KMS-11 (cell line): ENCODE results near the gene PLEKHG3.

Experiments
- H2AFZ ChIP-seq: fragments of 200-600 bp; sonication (generic); 2 replicates; pipeline ENCODE4 v1.6.1; 2016; ENCODE audit warnings: antibody characterized with exemption, mixed run types, low read depth
- H3K27ac ChIP-seq: fragments of 200-600 bp; sonication (generic); 2 replicates; pipeline ENCODE4 v1.6.1; 2016; ENCODE audit warnings: mild to moderate bottlenecking, mixed run types
- H3K27me3 ChIP-seq: fragments of 200-600 bp; sonication (generic); 2 replicates; pipeline ENCODE4 v1.6.1; 2017; ENCODE audit warnings: mild to moderate bottlenecking, low read depth, mixed run types, moderate library complexity; ENCODE audit not compliant: insufficient read depth
- H3K36me3 ChIP-seq: fragments of 200-600 bp; sonication (generic); 2 replicates; pipeline ENCODE4 v1.6.1; 2017; ENCODE audit warnings: mild to moderate bottlenecking, mixed run types; ENCODE audit not compliant: insufficient read depth
- H3K4me1 ChIP-seq: fragments of 200-600 bp; sonication (generic); 2 replicates; pipeline ENCODE4 v1.6.1; 2016; ENCODE audit warnings: mild to moderate bottlenecking, low read depth, mixed run types; ENCODE audit not compliant: poor library complexity, severe bottlenecking
- H3K4me2 ChIP-seq: fragments of 200-600 bp; sonication (generic); 2 replicates; pipeline ENCODE4 v1.7.0; 2016; ENCODE audit warnings: mild to moderate bottlenecking, mixed run types
- H3K4me3 ChIP-seq: fragments of 200-600 bp; sonication (generic); IDR thresholded peaks from 2 replicates; pipeline ENCODE4 v1.6.1; 2017; ENCODE audit warnings: low read depth, low read length, mixed read lengths; ENCODE audit not compliant: insufficient read depth
- H3K79me2 ChIP-seq: fragments of 200-600 bp; sonication (generic); 2 replicates; pipeline ENCODE4 v1.6.1; 2016; ENCODE audit warnings: low read depth, mixed run types; ENCODE audit not compliant: insufficient read depth
- H3K9ac ChIP-seq: fragments of 200-600 bp; sonication (generic); 2 replicates; pipeline ENCODE4 v1.6.1; 2016; ENCODE audit warnings: mild to moderate bottlenecking, mixed run types
- H4K20me1 ChIP-seq: fragments of 200-600 bp; sonication (generic); 2 replicates; pipeline ENCODE4 v1.6.1; 2016; ENCODE audit warnings: mild to moderate bottlenecking, mixed run types; ENCODE audit not compliant: insufficient read depth
- TF ChIP-seq, protein P1 (sequence below): fragments of 200-600 bp; sonication (generic); conservative IDR thresholded peaks from 2 replicates; pipeline ENCODE4 v1.6.1; 2017; ENCODE audit warnings: low read depth, mild to moderate bottlenecking, antibody characterized with exemption, low read length, moderate library complexity, mixed read lengths

The PLEKHG3 gene

GRCh38 chr14:64757601-64758000, 53.4 kb downstream of the PLEKHG3 start:
- Histone ChIP-seq H3K27me3 (no peaks in the 10 kb centered on the region), H3K4me2 (no peak overlapping the region), H3K79me2 (no peaks in the 10 kb centered on the region), H2AFZ (no peak overlapping the region), H3K9ac (no peak overlapping the region), H4K20me1 (no peaks in the 10 kb centered on the region), H3K36me3 (no peaks in the 10 kb centered on the region), H3K4me3 (no peak overlapping the region), H3K4me1 (peaks cover 4% of the 10 kb centered on the region), H3K27ac (no peak overlapping the region)
- TF ChIP-seq, protein P1, sequence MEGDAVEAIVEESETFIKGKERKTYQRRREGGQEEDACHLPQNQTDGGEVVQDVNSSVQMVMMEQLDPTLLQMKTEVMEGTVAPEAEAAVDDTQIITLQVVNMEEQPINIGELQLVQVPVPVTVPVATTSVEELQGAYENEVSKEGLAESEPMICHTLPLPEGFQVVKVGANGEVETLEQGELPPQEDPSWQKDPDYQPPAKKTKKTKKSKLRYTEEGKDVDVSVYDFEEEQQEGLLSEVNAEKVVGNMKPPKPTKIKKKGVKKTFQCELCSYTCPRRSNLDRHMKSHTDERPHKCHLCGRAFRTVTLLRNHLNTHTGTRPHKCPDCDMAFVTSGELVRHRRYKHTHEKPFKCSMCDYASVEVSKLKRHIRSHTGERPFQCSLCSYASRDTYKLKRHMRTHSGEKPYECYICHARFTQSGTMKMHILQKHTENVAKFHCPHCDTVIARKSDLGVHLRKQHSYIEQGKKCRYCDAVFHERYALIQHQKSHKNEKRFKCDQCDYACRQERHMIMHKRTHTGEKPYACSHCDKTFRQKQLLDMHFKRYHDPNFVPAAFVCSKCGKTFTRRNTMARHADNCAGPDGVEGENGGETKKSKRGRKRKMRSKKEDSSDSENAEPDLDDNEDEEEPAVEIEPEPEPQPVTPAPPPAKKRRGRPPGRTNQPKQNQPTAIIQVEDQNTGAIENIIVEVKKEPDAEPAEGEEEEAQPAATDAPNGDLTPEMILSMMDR = no peak

DNA sequence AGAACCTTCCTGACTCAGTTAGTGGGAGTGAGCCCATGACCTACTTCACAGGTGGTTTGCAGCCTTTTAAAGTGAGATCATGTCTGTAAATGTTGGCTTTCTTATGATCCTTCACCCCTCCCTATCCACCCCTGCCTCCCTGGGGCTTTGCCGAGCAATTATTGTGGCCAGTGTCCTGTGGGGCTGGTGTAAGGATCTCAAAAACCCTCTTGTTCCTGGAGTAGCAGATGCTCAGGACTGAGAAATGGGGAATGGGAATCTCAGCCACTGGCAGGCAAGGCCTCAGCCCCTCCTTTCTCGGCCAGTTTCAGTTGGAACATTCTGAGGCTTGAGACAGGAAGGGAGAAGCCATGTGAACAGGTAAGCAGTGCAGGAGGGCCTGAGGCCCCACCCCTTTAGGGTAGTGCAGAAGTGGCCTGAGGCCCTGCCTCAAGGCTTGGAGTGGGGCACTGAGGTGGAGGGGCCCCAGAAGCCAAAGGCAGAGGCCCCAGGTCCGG, 53.8 kb downstream of the PLEKHG3 start:
- no peak overlapping the region for H2AFZ ChIP-seq
- H3K27ac ChIP-seq = no peak overlapping the region
- no peak overlapping the region for H3K4me2 ChIP-seq
- H3K9ac ChIP-seq = no peak overlapping the region
- no peak overlapping the region for H3K4me3 ChIP-seq
- H3K27me3 ChIP-seq = no peaks in the 10 kb centered on the region
- TF ChIP-seq, protein P1 = no peak
- H4K20me1 ChIP-seq = no peaks in the 10 kb centered on the region
- H3K4me1 ChIP-seq = peaks cover 4% of the 10 kb centered on the region
- no peaks in the 10 kb centered on the region for H3K79me2 ChIP-seq
- no peaks in the 10 kb centered on the region for H3K36me3 ChIP-seq

DNA sequence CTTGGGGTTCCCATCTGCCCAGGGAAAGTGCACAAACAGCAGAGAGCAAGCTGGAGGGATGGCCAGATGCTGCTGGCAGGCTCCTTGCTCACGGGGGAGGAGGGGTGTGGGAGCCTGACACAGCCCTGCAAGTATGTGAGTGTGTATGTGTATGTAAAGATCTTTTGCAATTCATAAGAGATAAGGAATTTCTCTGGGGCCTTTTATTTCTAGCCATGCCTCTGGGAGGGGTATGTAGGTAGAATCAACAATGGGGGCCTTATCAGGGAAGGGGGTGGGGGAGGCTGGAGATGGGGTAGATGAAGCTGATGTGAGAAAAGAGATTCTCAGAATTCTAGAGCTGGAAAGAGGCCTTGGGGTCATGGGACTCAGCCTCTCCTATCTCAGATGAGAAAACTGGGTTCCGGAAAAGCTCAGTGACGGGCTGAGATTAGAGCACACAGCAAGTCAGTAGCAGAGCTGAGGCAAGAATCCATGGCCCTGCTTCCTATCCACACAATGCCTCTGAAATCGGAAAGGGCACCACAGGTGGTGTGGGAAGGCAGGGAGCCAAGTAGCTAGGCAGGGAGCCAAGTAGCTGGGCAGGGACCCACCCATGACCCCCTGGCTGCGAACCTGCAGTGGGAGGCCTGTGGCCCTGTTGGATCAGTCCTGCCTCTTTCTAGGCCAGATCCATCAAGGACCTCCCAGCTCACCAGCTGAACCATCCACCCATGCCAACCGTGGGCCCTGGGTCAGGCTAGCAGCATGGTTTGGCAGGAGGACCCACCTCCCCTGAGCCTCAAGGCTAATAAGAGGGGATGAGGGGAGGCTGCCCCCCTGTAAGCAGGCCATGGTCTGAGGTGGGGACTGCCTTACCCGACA, 54.7 kb downstream of the PLEKHG3 start:
- Histone ChIP-seq H3K27ac (no peak overlapping the region), H3K4me1 (peaks cover 4% of the 10 kb centered on the region), H4K20me1 (no peaks in the 10 kb centered on the region), H3K9ac (no peak overlapping the region), H3K4me3 (no peak overlapping the region), H2AFZ (no peak overlapping the region), H3K4me2 (no peak overlapping the region), H3K79me2 (no peaks in the 10 kb centered on the region), H3K27me3 (no peaks in the 10 kb centered on the region), H3K36me3 (no peaks in the 10 kb centered on the region)
- TF ChIP-seq, protein P1 = no peak

GRCh38 chr14:64759555-64759938, 55.3 kb downstream of the PLEKHG3 start:
- H3K36me3 ChIP-seq = no peaks in the 10 kb centered on the region
- H2AFZ ChIP-seq = no peak overlapping the region
- H3K4me2 ChIP-seq = no peak overlapping the region
- TF ChIP-seq, protein P1 = no peak
- H4K20me1 ChIP-seq = no peaks in the 10 kb centered on the region
- H3K9ac ChIP-seq = no peak overlapping the region
- H3K4me3 ChIP-seq = no peak overlapping the region
- no peaks in the 10 kb centered on the region for H3K79me2 ChIP-seq
- peaks cover 4% of the 10 kb centered on the region for H3K4me1 ChIP-seq
- no peak overlapping the region for H3K27ac ChIP-seq
- no peaks in the 10 kb centered on the region for H3K27me3 ChIP-seq
